NCI-H2081 (cell line): Measurements from ENCODE around the gene UBL7.

ENCODE experiments used
- DNase-seq, 2 experiments: peaks; one replicate each; lab custom pipeline; 2025; lab: John Stamatoyannopoulos, UW

Gene UBL7

DNA sequence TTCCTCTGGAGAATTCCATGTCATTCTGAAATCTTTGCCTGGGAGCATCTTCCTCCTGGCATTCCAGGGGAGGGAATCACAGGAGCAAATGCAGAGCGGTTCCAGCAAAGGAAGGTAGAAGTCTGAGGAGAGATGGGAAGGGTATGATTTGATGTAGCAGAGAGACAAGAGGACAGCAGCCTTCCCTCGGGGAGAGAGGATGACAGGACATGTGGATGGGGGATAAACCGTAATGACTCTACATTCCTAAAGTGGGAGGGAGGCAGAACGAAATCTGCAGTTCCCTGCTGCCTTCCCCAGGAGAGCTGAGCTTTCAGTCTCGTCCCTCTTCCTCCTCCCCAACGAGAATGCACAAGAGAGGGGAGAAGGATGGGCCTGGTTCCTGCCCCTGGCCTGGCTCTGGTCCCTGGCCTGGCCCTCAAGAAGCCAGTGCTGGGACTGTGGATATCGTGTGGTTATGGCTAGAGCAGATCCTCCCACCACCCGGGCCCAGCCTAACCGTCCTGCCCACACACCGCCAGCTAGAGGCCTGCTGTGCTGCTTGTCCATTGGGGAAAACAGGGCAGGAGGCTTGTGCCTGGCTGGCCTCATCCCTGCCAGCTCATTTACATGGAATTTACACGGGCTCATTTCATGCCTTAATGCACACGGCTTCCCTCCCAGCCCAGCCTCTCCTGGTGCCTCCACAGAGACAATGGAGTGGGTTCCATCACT, 53.8 kb downstream of the UBL7 start:
- no peak for DNase-seq

DNA sequence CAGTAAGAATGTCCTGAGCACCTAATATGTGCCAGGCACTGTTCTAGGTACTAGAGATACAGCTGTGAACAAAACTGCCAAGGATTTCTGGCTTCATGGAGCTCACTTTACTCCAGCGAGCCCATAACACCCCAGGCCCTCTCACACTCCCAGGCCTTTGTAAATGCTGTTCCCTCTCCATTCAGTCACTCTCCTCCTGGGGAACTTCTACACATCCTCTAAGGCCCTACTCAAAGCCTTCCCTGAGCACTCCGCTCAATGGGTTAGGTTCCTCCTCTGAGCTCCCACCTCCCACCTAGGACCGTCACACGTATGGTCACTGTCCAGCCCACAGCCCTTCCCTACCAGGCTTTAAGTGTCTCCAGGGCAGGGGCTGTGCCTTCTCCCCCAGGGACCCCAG, 54.4 kb downstream of the UBL7 start:
- DNase-seq, result no peak

DNA sequence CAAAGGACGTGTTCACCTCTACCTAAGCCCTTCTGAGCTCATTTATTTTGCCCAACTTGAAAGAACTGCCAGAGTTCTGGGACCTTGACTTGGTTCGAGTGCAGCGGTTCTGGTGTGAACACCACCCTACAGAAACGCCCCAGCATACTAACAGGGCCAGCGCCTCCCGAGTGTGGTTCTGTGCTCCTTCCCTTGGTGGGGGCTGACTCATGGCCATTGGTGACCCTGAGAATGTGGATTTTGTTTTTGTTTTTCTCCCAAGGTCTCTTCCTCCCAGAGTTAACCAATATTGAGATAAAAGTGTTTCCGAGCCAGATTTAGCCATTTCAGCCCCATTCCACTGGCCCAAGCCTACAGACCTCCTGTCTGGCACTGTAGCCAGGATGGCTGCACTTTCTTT, 55.1 kb downstream of the UBL7 start:
- no peak for DNase-seq

- no peak for DNase-seq
These were observed 56.9 kb downstream of the UBL7 start for GRCh38 chr15:74403991-74404563.

DNA sequence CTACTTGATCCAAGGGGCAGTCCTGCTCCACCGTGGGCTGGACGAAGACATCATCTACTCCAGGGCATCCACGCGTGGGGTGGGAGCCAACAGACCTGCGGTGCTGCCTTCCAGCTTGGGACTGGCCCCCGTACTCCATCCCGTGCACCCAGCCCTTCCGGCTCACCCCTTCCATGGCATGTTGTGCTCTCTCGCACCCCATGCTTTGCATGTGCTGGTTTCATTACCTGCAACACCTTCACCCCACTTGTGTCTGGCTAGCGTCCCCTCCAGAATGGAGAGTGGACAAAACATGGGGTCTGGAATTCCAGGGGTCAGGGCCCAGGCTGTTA, 57.4 kb downstream of the UBL7 start:
- no peak for DNase-seq

- no peak for DNase-seq
These were observed 57.9 kb downstream of the UBL7 start for GRCh38 chr15:74402873-74403587.

- DNase-seq, result no peak
These were observed 58.6 kb downstream of the UBL7 start for GRCh38 chr15:74402337-74402841.

- no peak for DNase-seq
These were observed 59.8 kb downstream of the UBL7 start for GRCh38 chr15:74400915-74401757.

DNA sequence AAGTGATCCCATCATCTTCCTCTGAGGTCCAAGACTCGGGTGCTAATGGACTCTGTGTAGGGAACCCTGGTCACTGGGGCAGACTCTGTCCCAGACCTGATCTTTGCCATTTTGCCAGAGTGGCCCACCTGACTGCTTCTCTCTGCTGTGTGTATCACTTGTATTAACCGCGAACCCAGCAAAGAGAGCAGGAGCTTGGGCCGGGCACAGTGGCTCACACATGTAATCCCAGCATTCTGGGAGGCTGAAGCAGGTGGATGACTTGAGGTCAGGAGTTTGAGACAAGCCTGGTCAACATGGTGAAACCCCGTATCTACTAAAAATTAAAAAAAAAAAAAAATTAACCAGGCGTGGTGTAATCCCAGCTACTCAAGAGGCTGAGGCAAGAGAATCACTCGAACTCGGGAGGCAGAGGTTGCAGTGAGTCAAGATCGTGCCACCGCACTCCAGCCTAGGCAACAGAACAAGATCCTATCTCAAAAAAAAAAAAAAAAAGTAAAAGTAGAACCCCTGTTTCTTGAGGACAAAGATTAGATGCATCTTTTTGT, 60.6 kb downstream of the UBL7 start:
- no peak for DNase-seq

DNA sequence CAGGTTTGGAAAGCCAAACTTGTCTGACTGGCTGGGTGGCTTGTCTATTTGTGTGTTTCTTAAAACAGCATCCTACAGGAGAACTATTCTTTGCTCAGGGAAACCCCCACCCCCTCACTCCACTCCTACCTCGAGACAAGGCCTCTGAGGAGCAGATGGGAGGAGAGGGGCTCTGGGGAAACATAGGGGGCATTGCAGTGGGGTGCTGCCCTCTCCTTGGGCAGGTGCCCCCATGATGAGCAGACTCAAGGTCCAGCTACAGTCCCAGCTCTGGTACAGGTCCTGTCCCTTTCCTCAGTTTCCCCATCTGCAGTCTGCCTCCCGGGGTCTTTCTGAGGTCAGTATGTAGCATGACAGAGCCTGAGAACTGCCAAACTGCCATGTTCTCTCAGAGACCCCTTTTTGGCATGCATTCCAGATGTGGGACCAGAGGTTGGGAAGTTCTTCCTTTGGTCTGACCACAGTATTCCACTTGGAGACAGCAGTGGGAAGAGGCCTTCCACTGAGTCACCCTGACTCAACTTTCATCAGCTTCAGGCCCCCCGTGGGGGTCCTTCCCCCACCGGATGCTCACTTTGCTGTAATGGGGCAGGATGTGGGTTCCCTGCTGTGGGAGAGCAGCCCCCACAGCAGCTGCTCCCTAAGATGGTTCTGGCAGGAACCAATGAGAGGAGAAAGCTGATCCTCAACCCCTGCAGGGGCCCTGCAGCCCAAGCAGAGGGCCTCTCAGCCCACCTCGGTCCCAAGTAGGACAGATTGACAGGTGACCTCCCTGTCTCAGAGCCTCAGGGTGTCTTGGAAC, 61.2 kb downstream of the UBL7 start:
- peak in 1 of 2 experiments; percentile 6 for DNase-seq

GRCh38 chr15:74399100-74399499, 61.9 kb downstream of the UBL7 start:
- no peak for DNase-seq

- DNase-seq, result no peak
These were observed 62.8 kb downstream of the UBL7 start for GRCh38 chr15:74398183-74398582.

GRCh38 chr15:74397239-74398068, 63.5 kb downstream of the UBL7 start:
- no peak for DNase-seq

DNA sequence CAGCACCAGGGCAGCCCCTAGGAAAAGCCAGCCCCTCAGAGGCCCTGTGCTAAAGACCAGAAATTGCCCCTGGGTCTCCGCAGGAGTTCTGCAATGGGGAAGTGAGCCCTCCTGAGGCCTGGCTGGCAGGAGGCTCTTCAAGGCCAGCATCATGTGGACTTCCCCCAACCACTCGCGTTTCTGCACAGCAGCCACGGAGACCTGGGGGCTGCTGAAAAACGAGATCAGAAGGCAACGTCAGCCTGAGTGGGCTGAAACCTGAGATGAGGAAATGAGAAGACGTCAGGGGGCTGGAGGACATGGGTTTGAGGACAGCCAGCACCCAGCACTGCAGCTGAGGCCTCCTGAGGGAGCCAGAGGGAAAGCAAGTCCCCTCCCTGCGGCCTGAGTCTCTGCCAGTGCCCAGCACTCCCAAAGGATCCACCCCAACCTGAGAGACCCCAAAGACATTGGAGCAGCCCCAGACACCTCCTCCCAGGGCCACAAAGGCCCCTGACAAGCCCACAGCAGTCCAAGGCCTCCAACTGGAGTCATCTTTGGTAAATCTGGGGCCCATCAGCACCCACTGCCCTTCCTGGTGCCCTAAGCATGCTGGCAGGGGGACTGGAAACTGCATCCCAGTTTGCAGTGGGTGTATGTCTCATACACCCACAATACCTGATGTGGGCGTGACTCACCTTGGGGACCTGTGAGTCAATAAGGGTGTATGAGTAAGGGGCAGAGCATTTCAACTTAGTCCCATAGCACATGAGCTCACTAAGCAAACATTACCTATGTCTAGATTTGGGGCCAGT, 64.3 kb downstream of the UBL7 start:
- DNase-seq, result no peak

- no peak for DNase-seq
These were observed 64.9 kb downstream of the UBL7 start for GRCh38 chr15:74396146-74396438.
